Measurements from ENCODE around the gene HDAC5. TPM values are rescaled to one million over a fixed set of nuclear protein-coding genes. Genes with fewer than 3 reads are reported as not detected.

HDAC5 gene
- total RNA-seq: 115 TPM

DNA sequence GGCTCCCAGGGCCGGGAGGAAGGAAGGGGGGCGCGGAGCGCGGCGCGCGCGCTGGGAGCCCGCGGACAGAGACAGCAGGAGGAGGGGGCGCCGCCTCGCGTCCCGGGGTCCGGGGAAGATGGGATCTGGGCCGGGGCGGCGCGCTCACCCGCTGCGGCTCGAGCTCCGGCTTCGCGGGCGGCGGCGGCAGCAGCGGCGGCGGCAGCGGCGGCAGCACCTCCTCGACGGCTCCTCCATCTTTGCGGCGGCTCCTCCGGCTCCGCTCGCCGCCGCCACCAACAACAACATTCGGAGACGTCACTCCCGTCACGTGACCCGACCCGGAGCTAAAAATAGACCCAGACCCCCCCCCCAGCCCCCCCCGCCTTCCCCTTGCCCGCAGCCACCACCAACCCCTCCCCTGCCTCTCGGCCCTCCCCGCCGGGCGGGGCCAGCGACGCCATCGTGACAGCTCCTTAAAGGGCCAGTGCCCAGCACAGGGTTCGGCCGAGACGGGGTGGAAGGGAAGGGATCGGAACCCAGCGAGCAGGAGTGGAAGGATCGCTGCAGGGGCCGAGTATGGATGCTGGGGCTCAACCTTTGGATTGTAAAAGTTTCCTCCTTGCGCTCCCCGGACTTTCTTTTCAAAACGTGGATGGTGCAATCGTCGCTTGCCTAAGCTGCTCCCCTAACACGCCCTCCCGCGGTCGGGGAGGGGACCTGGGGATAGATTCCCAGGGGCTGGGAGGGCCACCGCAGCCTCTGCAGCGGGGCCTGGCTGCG, at the start of gene HDAC5:
Gene HDAC5, minus strand, starts transcription at position 286 of the 762 bp plus-strand sequence. CDS start 6,126 bp downstream, outside the sequence.

DNA sequence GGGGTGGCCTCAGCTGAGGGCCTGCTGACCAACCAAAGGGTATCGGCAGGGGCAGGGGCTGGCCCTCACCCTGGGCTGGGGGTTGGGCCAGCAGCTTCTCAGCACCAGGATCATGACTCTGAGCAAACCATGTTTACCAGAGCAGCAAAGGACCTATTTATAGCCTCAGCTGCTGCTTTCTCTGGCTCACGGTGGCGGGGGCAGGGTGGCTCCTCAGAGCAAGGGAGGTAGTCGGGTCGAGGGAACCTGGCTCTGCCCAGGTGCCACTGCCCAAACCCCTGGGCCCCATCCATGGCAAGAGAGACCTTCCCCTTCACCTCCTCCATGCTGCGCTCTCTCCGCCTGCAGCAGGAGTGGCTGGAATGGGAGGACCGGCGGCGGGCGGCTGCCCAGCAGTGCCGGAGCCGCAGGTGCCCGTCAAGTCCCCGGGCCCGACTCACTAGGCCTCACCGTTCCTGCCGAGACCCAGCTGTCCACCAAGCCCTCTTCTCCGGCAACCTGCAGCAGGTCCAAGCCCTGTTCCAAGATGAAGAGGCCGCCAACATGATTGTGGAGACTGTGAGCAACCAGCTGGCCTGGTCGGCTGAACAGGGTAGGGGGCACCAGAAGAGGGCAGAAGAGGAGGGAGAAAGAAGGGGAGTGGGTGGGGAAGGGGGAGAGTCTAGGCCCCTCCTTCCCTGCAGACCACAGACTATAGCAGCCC, 47.2 kb upstream of the HDAC5 start, which contains the start of gene ASB16:
Gene ASB16, plus strand, starts transcription at position 206 of the 703 bp plus-strand sequence. Its CDS starts 86 bp downstream, at position 292.

DNA sequence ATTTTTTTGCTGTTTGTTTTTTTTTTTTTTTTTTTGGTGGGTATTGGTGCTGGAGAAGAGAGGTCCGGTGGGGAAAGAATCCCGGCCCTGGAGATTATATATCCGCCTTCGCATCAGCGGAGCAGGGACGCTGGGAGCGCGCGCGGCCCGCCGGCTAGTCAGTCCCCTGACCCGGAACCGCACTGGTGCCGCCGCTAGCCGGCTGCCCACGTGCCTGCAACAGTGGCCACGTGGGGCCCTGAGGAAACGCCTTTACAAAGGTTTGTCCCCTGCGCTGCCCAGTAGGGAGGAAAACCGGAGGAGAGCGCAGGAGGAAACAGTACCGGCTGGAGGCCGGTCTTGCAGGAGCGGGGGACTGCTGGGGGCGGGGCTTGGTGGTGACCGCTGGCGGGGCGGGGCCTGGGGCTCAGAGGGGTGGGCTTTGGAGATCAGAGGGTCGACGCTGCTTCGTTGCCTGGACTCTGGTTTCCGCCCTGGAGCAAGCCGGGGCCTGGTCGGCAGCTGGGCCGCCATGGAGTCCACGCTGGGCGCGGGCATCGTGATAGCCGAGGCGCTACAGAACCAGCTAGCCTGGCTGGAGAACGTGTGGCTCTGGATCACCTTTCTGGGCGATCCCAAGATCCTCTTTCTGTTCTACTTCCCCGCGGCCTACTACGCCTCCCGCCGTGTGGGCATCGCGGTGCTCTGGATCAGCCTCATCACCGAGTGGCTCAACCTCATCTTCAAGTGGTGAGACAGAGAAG, 52.8 kb downstream of the HDAC5 start, which contains the start of gene G6PC3:
Gene G6PC3, plus strand, starts transcription at position 281 of the 743 bp plus-strand sequence. Its CDS starts 231 bp downstream, at position 512.

DNA sequence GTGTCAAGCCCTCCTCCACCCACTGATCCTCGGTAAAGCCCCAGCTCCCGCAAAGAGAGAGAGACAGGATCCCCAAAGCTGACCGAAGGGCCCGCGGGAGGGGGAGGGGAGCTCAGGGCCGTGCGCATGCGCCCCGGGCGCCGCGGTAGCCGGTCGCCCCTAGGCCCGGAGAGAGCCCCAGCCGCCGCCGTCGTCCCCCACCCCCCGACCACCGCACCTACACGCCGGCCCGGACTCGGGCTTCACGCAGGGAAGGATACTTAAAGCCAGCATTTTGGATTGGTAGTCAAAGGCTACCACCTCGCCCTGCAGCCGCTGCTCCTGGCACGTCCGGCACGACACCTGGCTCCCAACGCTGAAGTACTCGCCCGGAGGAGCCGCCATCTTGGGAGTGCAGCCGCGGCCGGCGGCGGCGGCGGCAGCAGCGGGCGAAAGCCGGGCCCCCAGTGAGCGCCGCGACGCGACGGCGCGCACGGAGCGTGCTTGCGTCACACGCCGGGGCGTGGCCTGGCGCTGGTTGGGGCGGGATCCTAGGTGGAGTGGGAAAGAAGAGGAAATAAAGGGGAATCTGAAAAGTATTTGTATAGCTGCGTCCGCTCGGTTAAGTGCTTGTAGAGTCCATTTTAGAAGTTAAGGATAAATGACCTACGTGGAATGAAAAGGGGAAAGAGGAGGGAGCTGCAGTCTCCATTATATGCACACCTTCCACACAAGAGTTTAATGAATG, 57.1 kb downstream of the HDAC5 start, which contains the start of gene LSM12:
Gene LSM12, minus strand, starts transcription at position 468 of the 727 bp plus-strand sequence. Its CDS starts 84 bp downstream, at position 384.

Small RNAs within 50 kb of the gene (small RNA-seq; reads per million reads assigned to genes)
- gene RNU6-131P (ENCODE audit: low replicate concordance): not detected

Other genes with a start within 250 kb of the HDAC5 start
- 17.5 TPM for gene MPP2, start 216.1 kb downstream of the HDAC5 start, total RNA-seq
- not detected for gene PPY, start 181.2 kb downstream of the HDAC5 start, total RNA-seq
- gene PYY, start 169.7 kb downstream of the HDAC5 start, total RNA-seq: not detected
- not detected for gene NAGS, start 119.0 kb downstream of the HDAC5 start, total RNA-seq
- gene TMEM101, start 108.7 kb downstream of the HDAC5 start, total RNA-seq: 21.0 TPM
- gene LSM12, start 57.0 kb downstream of the HDAC5 start, total RNA-seq: 26.6 TPM
- 19.4 TPM for gene G6PC3, start 52.9 kb downstream of the HDAC5 start, total RNA-seq
- gene HROB, start 18.3 kb upstream of the HDAC5 start, total RNA-seq: 1.9 TPM
- not detected for gene ASB16, start 47.1 kb upstream of the HDAC5 start, total RNA-seq
- gene TMUB2, start 63.3 kb upstream of the HDAC5 start, total RNA-seq: 28.8 TPM
- 71.1 TPM for gene ATXN7L3, start 76.2 kb upstream of the HDAC5 start, total RNA-seq
- 101 TPM for gene UBTF, start 96.0 kb upstream of the HDAC5 start, total RNA-seq
- 3.1 TPM for gene SLC4A1, start 144.5 kb upstream of the HDAC5 start, total RNA-seq
- 67.6 TPM for gene RUNDC3A, start 185.0 kb upstream of the HDAC5 start, total RNA-seq
- 33.5 TPM for gene SLC25A39, start 201.2 kb upstream of the HDAC5 start, total RNA-seq
- gene GRN, start 221.7 kb upstream of the HDAC5 start, total RNA-seq: 53.5 TPM
- 61.0 TPM for gene FAM171A2, start 240.2 kb upstream of the HDAC5 start, total RNA-seq